RWPE1 (cell line): Measurements from ENCODE around the gene PGPEP1.

Source experiments
- CTCF ChIA-PET: fragments of 350-600 bp; sonication (Branson Sonifier 250); formaldehyde crosslinking; extraction: SDS; loops from one replicate; lab custom pipeline; 2021; lab: Yijun Ruan, JAX
- POLR2A ChIA-PET: fragments of 400-600 bp; formaldehyde crosslinking; extraction: SDS; loops from one replicate; lab custom pipeline; 2020; ENCODE audit warnings: antibody characterized with exemption; ENCODE audit not compliant: low non-redundant PET; lab: Yijun Ruan, JAX
- DNase-seq: peaks from one replicate; pipeline ENCODE4 v3.0.0; 2012; ENCODE audit warnings: low spot score
- H3K27ac ChIP-seq: fragments of 450-650 bp; 2 replicates; pipeline ENCODE4 v1.5.1; 2017
- TF ChIP-seq, protein P1 (sequence below): fragments of 450-650 bp; conservative IDR thresholded peaks from 2 replicates; pipeline ENCODE4 v1.5.1; 2017; ENCODE audit warnings: low read depth, mild to moderate bottlenecking

The PGPEP1 gene

DNA sequence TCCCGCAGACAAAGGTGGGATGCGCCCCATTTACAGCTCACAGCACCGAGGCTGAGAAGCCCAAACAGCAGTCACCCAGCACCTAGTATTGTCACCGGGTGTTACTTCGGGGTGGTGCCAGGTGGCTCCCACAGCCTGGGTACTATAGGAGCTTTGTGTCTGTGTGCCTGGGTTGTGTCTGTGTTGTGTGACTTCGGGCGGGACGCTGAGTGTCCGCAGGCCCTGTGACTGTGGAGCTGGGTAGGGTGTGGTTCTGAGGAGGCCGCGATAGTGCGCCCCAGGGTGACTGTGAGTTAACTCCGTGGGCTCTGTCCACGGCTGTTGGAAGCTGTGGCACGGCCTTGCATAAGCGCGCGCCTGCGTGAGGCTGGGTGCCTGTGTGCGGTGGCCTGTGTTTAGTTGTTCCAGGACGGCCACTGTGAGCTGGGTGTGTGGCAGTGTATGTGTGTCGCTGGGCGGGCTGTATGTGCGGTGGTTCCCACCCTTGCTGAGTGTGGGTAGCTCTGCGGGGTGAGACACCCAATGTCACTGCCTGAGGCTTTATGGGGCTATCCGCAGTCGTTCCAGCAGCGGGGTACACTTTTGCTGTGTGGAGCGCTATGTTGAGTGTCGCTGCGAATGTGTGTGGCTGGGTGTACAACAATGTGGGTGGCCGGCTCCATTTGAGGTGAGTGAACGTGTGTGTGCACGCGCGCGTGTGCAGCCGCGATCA is 78.2 kb downstream of the PGPEP1 start:
- H3K27ac ChIP-seq = peak overlapping the region; percentile 86
- ChIA-PET POLR2A (interaction anchor here (0.6 to 1.1 kb wide), 2 partner anchors 33 to 138 kb away, joined by 3 to 6 read pairs; partner anchors contain the start of gene GDF15), CTCF (interaction anchor here (0.7 to 1.8 kb wide), 8 partner anchors 16 to 196 kb away, joined by 3 to 6 read pairs (median 4); partner anchors contain the start of genes GDF15 and IQCN)
- no peak for DNase-seq
- TF ChIP-seq, protein P1, sequence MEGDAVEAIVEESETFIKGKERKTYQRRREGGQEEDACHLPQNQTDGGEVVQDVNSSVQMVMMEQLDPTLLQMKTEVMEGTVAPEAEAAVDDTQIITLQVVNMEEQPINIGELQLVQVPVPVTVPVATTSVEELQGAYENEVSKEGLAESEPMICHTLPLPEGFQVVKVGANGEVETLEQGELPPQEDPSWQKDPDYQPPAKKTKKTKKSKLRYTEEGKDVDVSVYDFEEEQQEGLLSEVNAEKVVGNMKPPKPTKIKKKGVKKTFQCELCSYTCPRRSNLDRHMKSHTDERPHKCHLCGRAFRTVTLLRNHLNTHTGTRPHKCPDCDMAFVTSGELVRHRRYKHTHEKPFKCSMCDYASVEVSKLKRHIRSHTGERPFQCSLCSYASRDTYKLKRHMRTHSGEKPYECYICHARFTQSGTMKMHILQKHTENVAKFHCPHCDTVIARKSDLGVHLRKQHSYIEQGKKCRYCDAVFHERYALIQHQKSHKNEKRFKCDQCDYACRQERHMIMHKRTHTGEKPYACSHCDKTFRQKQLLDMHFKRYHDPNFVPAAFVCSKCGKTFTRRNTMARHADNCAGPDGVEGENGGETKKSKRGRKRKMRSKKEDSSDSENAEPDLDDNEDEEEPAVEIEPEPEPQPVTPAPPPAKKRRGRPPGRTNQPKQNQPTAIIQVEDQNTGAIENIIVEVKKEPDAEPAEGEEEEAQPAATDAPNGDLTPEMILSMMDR = no peak

DNA sequence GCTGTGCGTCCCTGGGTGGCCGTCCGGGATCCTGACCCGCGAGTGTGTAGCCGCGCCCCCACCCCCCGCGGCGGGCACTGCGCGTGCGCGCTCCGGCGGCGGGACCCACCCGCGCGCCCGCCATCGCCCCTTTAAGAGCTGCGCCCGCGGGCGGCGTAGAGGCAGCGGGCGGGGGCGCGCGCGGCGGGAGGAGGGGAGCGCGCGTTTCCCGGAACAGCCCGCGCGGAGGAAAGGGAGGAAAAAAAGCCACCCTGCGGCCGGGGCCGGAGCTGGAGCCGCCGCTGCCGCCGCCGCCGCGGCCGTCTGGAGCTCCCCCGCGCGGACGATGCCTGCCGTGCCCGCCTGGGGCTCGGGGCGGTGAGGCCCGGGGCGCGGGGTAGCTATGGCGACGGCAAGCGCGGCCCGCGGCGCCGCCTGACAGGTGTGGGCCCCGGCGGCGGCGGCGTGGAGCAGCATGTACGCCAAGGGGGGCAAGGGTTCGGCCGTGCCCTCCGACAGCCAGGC is 78.8 kb downstream of the PGPEP1 start, which contains the start of gene SSBP4:
TSS of gene SSBP4 (plus strand) at position 204 of the 504 bp plus-strand sequence. CDS start at position 455, 251 bp downstream.
- H3K27ac ChIP-seq = peak within 1 kb of the TSS; percentile 86
- TF ChIP-seq, protein P1 = peak; percentile 76
- ChIA-PET POLR2A (interaction anchor here (1.1 kb wide), 1 partner anchor 34 kb away, joined by 3 read pairs; the partner anchor contains the start of gene GDF15), CTCF (interaction anchor here (0.6 to 1.8 kb wide), 9 partner anchors 15 to 197 kb away, joined by 3 to 6 read pairs (median 3); partner anchors contain the start of genes GDF15 and IQCN)
- peak; percentile 89 for DNase-seq
